GM12874 (cell line): ENCODE results near the gene MRPL16.

ENCODE experiments used
- TF ChIP-seq, protein P1 (sequence below): IDR thresholded peaks from 2 replicates; pipeline ENCODE4 v1.5.1; 2011; ENCODE audit warnings: low read depth, mild to moderate bottlenecking, control low read depth, low read length, moderate library complexity; ENCODE audit not compliant: insufficient read depth

The MRPL16 gene

DNA sequence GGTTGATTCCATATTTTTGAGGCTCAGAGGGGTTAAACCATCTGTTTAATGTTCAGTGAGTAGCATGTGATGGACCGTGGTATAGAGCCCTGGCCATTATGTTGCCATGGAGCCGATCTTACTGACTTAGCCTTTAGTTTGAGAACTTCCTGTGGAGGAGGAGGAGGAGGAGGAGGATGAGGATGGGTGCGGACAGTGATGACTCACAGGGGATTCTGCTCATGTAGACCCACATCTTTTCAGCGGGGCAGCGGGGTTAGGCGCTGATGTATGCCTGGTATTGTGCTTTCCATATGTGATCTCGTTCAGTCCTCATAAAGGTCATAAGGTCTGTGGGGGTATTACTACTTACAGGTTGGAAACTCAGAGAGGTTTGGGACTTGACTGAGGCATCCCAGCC lies 41.5 kb downstream of the MRPL16 start:
- TF ChIP-seq, protein P1, sequence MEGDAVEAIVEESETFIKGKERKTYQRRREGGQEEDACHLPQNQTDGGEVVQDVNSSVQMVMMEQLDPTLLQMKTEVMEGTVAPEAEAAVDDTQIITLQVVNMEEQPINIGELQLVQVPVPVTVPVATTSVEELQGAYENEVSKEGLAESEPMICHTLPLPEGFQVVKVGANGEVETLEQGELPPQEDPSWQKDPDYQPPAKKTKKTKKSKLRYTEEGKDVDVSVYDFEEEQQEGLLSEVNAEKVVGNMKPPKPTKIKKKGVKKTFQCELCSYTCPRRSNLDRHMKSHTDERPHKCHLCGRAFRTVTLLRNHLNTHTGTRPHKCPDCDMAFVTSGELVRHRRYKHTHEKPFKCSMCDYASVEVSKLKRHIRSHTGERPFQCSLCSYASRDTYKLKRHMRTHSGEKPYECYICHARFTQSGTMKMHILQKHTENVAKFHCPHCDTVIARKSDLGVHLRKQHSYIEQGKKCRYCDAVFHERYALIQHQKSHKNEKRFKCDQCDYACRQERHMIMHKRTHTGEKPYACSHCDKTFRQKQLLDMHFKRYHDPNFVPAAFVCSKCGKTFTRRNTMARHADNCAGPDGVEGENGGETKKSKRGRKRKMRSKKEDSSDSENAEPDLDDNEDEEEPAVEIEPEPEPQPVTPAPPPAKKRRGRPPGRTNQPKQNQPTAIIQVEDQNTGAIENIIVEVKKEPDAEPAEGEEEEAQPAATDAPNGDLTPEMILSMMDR = no peak

GRCh38 chr11:59767225-59767611 lies 43.4 kb downstream of the MRPL16 start:
- TF ChIP-seq, protein P1 = no peak

DNA sequence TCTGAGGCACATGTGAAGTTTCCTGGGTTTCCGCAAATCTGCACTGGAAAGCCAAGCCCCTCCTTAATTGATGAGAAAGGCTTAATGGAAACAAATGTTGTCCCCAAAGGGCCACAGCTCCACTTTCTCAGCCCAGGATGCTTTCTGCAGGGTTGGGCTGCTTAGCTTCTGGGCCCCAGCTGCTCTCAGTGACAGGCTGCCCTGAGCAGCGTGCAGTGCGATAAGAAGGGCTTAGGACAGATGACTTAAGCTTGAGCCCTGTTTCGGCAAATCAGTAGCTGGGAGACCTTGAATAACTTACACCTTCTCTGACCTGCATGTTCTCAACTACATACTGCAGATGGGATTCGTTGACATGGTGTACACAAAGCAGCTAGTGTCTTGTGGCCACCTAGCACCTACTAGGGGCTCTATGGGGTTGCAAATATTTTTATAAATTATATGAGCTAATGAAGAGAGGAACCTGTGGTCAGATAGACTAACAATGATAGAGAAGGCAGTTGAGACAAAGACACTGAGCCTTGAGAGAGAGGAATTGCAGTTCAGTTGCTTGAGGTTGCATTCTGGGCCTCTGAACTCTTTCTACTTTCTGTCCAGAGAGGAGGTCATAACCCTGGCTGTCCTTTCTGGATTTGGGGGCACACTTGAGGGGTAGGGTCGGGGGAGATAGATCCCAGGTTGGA lies 43.9 kb downstream of the MRPL16 start:
- TF ChIP-seq, protein P1 = no peak

GRCh38 chr11:59765068-59765735 lies 45.4 kb downstream of the MRPL16 start:
- TF ChIP-seq, protein P1 = no peak

- TF ChIP-seq, protein P1 = no peak
These were observed 48.6 kb downstream of the MRPL16 start for GRCh38 chr11:59761993-59762392.

DNA sequence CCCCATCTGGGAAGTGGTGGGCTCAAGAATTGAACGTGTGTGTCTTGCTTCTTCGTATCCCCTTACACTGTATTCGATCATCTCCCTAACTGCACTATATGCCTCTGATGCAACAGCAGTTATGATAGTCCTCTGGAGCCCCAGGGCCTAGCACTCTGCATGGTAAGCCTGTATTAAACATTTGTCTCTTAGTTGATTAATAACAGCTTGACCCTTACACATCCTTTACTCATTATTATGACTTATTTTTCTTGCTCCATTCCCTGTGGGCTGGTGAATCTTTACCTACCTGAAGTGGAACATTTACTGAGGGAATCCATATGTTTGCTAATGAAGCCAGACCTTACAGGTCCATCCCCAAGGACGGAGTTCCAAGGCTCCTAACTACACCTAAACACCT lies 49.8 kb downstream of the MRPL16 start:
- TF ChIP-seq, protein P1 = no peak

DNA sequence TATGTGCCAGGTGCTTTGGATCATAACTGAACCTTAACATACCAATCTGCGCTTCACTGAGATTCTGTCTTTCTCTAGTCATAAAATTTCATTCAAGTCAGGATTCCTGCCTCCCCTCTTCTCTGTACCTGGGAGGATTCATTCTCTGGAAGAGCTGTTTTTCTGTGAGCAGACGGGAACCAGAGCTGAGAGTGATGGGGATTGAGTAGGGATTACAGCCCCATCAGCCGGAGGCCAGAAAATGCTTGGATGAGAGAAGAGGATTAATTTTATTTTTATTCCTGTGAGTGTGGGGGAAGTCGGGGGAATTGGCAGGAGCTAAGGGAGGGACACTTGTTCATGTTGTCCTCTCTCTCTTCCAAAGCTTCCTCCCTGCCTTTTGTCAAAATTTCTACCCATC lies 50.7 kb downstream of the MRPL16 start:
- TF ChIP-seq, protein P1 = no peak
